HFFc6 (cell line): ENCODE results near the gene SLC32A1. TPM values are rescaled to one million over a fixed set of nuclear protein-coding genes. Genes with fewer than 3 reads are reported as not detected.
A peak's percentile ranks its signal among the peaks of the same experiment; 100 is the strongest.

ENCODE experiments used
- DNase-seq: peaks from one replicate; pipeline ENCODE4 v3.0.0-alpha.2; 2018
- H3K27ac Mint-ChIP-seq: 2 replicates; pipeline ENCODE4 v1.8.0; 2020; ENCODE audit warnings: mild to moderate bottlenecking, mixed read lengths
- H3K27me3 Mint-ChIP-seq: 2 replicates; pipeline ENCODE4 v1.8.0; 2021; ENCODE audit warnings: mild to moderate bottlenecking, moderate library complexity, mixed read lengths; ENCODE audit not compliant: insufficient read depth
- H3K36me3 Mint-ChIP-seq: 2 replicates; pipeline ENCODE4 v1.8.0; 2021; ENCODE audit warnings: low read depth, mixed read lengths
- H3K4me1 Mint-ChIP-seq: 2 replicates; pipeline ENCODE4 v1.8.0; 2020; ENCODE audit warnings: low read depth, mixed read lengths
- H3K4me3 Mint-ChIP-seq: 2 replicates; pipeline ENCODE4 v1.8.0; 2020; ENCODE audit warnings: mild to moderate bottlenecking, moderate library complexity, mixed read lengths
- H3K9me3 Mint-ChIP-seq: 2 replicates; pipeline ENCODE4 v1.8.0; 2020; ENCODE audit warnings: mild to moderate bottlenecking, mixed read lengths
- CTCF ChIP-seq: fragments of 200-600 bp; sonication (generic); IDR thresholded peaks from 2 replicates; pipeline ENCODE4 v1.5.0; 2021; ENCODE audit warnings: antibody characterized with exemption, mild to moderate bottlenecking
- total RNA-seq, 6 experiments: library from RNA; stranded (reverse); fragmentation: NEBNext Ultra II Directional; extraction: Animal tissue kit (Norgen Biotek cat#: 25700); gene quantifications; 2 replicates in 1 of 6; 3 replicates in 5 of 6; pipeline ENCODE4 v1.2.3, GENCODE V29; 2021

Gene SLC32A1
- total RNA-seq, 6 experiments from 2014 or later, result not detected

GRCh38 chr20:38730167-38730988 lies 6.1 kb downstream of the SLC32A1 start:
- Mint-ChIP-seq H3K27ac (no peak overlapping the region), H3K9me3 (peaks cover 13% of the 10 kb centered on the region; the same call in 1 of the 2 replicates), H3K36me3 (peaks cover 11% of the 10 kb centered on the region), H3K4me1 (no peaks in the 10 kb centered on the region; the same call in 1 of the 2 replicates), H3K4me3 (peak overlapping the region; percentile 44; the same call in 1 of the 2 replicates), H3K27me3 (peaks cover 72% of the 10 kb centered on the region)
- no peak for TF ChIP-seq CTCF
- DNase-seq, result no peak

GRCh38 chr20:38730989-38731737 lies 6.9 kb downstream of the SLC32A1 start:
- Mint-ChIP-seq H3K4me3 (peak overlapping the region; percentile 44), H3K4me1 (no peaks in the 10 kb centered on the region; the same call in 1 of the 2 replicates), H3K36me3 (peaks cover 11% of the 10 kb centered on the region), H3K27me3 (peaks cover 73% of the 10 kb centered on the region), H3K27ac (no peak overlapping the region), H3K9me3 (peaks cover 13% of the 10 kb centered on the region; the same call in 1 of the 2 replicates)
- peak; percentile 99 for TF ChIP-seq CTCF
- no peak for DNase-seq

- no peak overlapping the region; the same call in 1 of the 2 replicates for H3K4me3 Mint-ChIP-seq
- DNase-seq, result no peak
- H3K36me3 Mint-ChIP-seq, result peaks cover 11% of the 10 kb centered on the region
- no peak; the same call in none of the 2 replicates for TF ChIP-seq CTCF
- H3K9me3 Mint-ChIP-seq, result peaks cover 13% of the 10 kb centered on the region; the same call in 1 of the 2 replicates
- H3K27me3 Mint-ChIP-seq, result peaks cover 73% of the 10 kb centered on the region
- H3K4me1 Mint-ChIP-seq, result no peaks in the 10 kb centered on the region; the same call in 1 of the 2 replicates
- no peak overlapping the region for H3K27ac Mint-ChIP-seq
Measured at GRCh38 chr20:38731738-38732113, 7.4 kb downstream of the SLC32A1 start.

- Mint-ChIP-seq H3K27me3 (peaks cover 69% of the 10 kb centered on the region), H3K9me3 (peaks cover 10% of the 10 kb centered on the region; the same call in 1 of the 2 replicates), H3K36me3 (peaks cover 6% of the 10 kb centered on the region), H3K4me3 (no peak overlapping the region), H3K4me1 (no peaks in the 10 kb centered on the region; the same call in 1 of the 2 replicates), H3K27ac (no peak overlapping the region)
- no peak for DNase-seq
- TF ChIP-seq CTCF, result no peak
Measured at GRCh38 chr20:38732981-38733380, 8.7 kb downstream of the SLC32A1 start.

GRCh38 chr20:38735172-38735571 lies 10.9 kb downstream of the SLC32A1 start:
- H3K36me3 Mint-ChIP-seq, result no peaks in the 10 kb centered on the region
- TF ChIP-seq CTCF, result no peak
- H3K9me3 Mint-ChIP-seq, result no peaks in the 10 kb centered on the region
- no peak for DNase-seq
- H3K27me3 Mint-ChIP-seq, result peaks cover 50% of the 10 kb centered on the region
- H3K4me3 Mint-ChIP-seq, result no peak overlapping the region
- H3K4me1 Mint-ChIP-seq, result no peaks in the 10 kb centered on the region; the same call in 1 of the 2 replicates
- H3K27ac Mint-ChIP-seq, result no peak overlapping the region
